Activated naive CD4-positive, alpha-beta T cell treated with anti-CD3 and anti-CD28 coated beads, Interleukin-2, amount 50 U/mL, for 72 hours (primary cell): ENCODE results near the gene NINL. TPM values are rescaled to one million over a fixed set of nuclear protein-coding genes. Genes with fewer than 3 reads are reported as not detected.
"Not testable (repeated sequence)": the region's sequence is repeated elsewhere in the genome, so short reads cannot be mapped to it uniquely, and the experiment has no call there.

Experiments used
- ATAC-seq, 2 donors: fragments of 150-1000 bp; cut with Tn5 transposase; 2 replicates each; pipeline ENCODE4 v1.10.0; 2021; ENCODE audit warnings: mild to moderate bottlenecking in 2 of 2, moderate library complexity in 2 of 2
- DNase-seq, 2 donors: peaks; one replicate each; pipeline ENCODE4 v3.0.0; 2021 to 2022; ENCODE audit warnings: low spot score in 2 of 2
- H3K27ac Mint-ChIP-seq, 2 donors: one replicate each; pipeline ENCODE4 v1.8.0; 2022; ENCODE audit warnings: mild to moderate bottlenecking in 2 of 2, mixed read lengths in 2 of 2
- H3K36me3 Mint-ChIP-seq, 2 donors: one replicate each; pipeline ENCODE4 v1.8.0; 2022; ENCODE audit warnings: mixed read lengths in 2 of 2
- H3K9me3 Mint-ChIP-seq, 2 donors: one replicate each; pipeline ENCODE4 v1.8.0; 2022; ENCODE audit warnings: mixed read lengths in 2 of 2
- total RNA-seq, 2 donors: library from RNA; stranded (reverse); gene quantifications; one replicate each; pipeline ENCODE4 v1.2.3, GENCODE V29; 2022

NINL gene
- total RNA-seq, 2 donors from 2014 or later = 3.2 to 5.5 TPM

- DNase-seq (no peak), ATAC-seq (no peak)
- H3K9me3 Mint-ChIP-seq = no peaks in the 10 kb centered on the region
- no peaks in the 10 kb centered on the region for H3K36me3 Mint-ChIP-seq
- H3K27ac Mint-ChIP-seq = peak overlapping the region in 1 of 2 donors; percentile 77
These were observed 108.1 kb downstream of the NINL start for GRCh38 chr20:25477014-25477882.

GRCh38 chr20:25476106-25477013 is 109.0 kb downstream of the NINL start:
- ATAC-seq (no peak), DNase-seq (no peak)
- no peak overlapping the region for H3K27ac Mint-ChIP-seq

GRCh38 chr20:25473297-25473696 is 112.0 kb downstream of the NINL start:
- H3K27ac Mint-ChIP-seq, DNase-seq, H3K36me3 Mint-ChIP-seq, ATAC-seq, H3K9me3 Mint-ChIP-seq: not testable (repeated sequence)

More at GRCh38 chr20:25476106-25477013, 109.0 kb downstream of the NINL start:
- Mint-ChIP-seq H3K9me3 (no peaks in the 10 kb centered on the region), H3K36me3 (no peaks in the 10 kb centered on the region)

- Mint-ChIP-seq H3K9me3 (no peaks in the 10 kb centered on the region), H3K27ac (peak overlapping the region in 1 of 2 donors; percentile 0), H3K36me3 (no peaks in the 10 kb centered on the region)
- DNase-seq = no peak
- ATAC-seq = no peak
These were observed 114.3 kb downstream of the NINL start for GRCh38 chr20:25471020-25471419.

- ATAC-seq (peak; percentile 85 to 91), DNase-seq (peak in 1 of 2 donors; percentile 47)
- no peaks in the 10 kb centered on the region for H3K36me3 Mint-ChIP-seq
- peak overlapping the region in 1 of 2 donors; percentile 0 for H3K27ac Mint-ChIP-seq
- H3K9me3 Mint-ChIP-seq = no peaks in the 10 kb centered on the region
These were observed 115.3 kb downstream of the NINL start for GRCh38 chr20:25470045-25470444.

- no peak for ATAC-seq
- H3K36me3 Mint-ChIP-seq = no peaks in the 10 kb centered on the region
- DNase-seq = no peak
- H3K9me3 Mint-ChIP-seq = no peaks in the 10 kb centered on the region
- no peak overlapping the region for H3K27ac Mint-ChIP-seq
These were observed 115.8 kb downstream of the NINL start for GRCh38 chr20:25469558-25469957.

GRCh38 chr20:25468126-25469075 is 116.9 kb downstream of the NINL start:
- ATAC-seq = no peak
- no peaks in the 10 kb centered on the region for H3K36me3 Mint-ChIP-seq

GRCh38 chr20:25467441-25467840 is 117.9 kb downstream of the NINL start:
- no peak for DNase-seq
- no peaks in the 10 kb centered on the region for H3K9me3 Mint-ChIP-seq
- H3K36me3 Mint-ChIP-seq = no peaks in the 10 kb centered on the region
- no peak for ATAC-seq
- peak overlapping the region in 1 of 2 donors; percentile 14 for H3K27ac Mint-ChIP-seq

More at GRCh38 chr20:25468126-25469075, 116.9 kb downstream of the NINL start:
- H3K9me3 Mint-ChIP-seq = no peaks in the 10 kb centered on the region
- H3K27ac Mint-ChIP-seq = no peak overlapping the region
- no peak for DNase-seq

- Mint-ChIP-seq H3K27ac (no peak overlapping the region), H3K9me3 (no peaks in the 10 kb centered on the region), H3K36me3 (no peaks in the 10 kb centered on the region)
- ATAC-seq = no peak
- no peak for DNase-seq
These were observed 118.5 kb downstream of the NINL start for GRCh38 chr20:25466846-25467245.

- no peaks in the 10 kb centered on the region for H3K9me3 Mint-ChIP-seq
- no peak for ATAC-seq
These were observed 119.8 kb downstream of the NINL start for GRCh38 chr20:25465243-25466135.

GRCh38 chr20:25464501-25465242 is 120.7 kb downstream of the NINL start:
- no peaks in the 10 kb centered on the region for H3K9me3 Mint-ChIP-seq

More at GRCh38 chr20:25465243-25466135, 119.8 kb downstream of the NINL start:
- Mint-ChIP-seq H3K27ac (peak overlapping the region in 1 of 2 donors; percentile 79), H3K36me3 (no peaks in the 10 kb centered on the region)
- DNase-seq = no peak

GRCh38 chr20:25461786-25462545 is 123.4 kb downstream of the NINL start:
- Mint-ChIP-seq H3K9me3 (no peaks in the 10 kb centered on the region), H3K36me3 (no peaks in the 10 kb centered on the region), H3K27ac (no peak overlapping the region)
- ATAC-seq (no peak), DNase-seq (no peak)

More at GRCh38 chr20:25464501-25465242, 120.7 kb downstream of the NINL start:
- Mint-ChIP-seq H3K36me3 (no peaks in the 10 kb centered on the region), H3K27ac (no peak overlapping the region)
- DNase-seq = no peak
- ATAC-seq = no peak

- Mint-ChIP-seq H3K27ac (no peak overlapping the region), H3K9me3 (no peaks in the 10 kb centered on the region), H3K36me3 (no peaks in the 10 kb centered on the region)
- no peak for DNase-seq
- no peak for ATAC-seq
These were observed 124.1 kb downstream of the NINL start for GRCh38 chr20:25461281-25461650.
